IMR-90 (cell line): ENCODE measurements around the gene NAV2. TPM values are rescaled to one million over a fixed set of nuclear protein-coding genes. Genes with fewer than 3 reads are reported as not detected.

Source experiments
- ATAC-seq: fragments of 200-7000 bp; cut with Tn5 transposase; 2 replicates; pipeline ENCODE4 v1.9.1; 2020; ENCODE audit warnings: low read depth, mild to moderate bottlenecking, moderate library complexity
- BruUV-seq: library from RNA; stranded (reverse); fragments of 400-500 nt; replicated peaks from 2 replicates; lab custom pipeline; 2021; lab: Mats Ljungman, UMichigan
- CTCF ChIA-PET: fragments of 300-600 bp; formaldehyde crosslinking; extraction: SDS; loops from one replicate; lab custom pipeline; 2021; ENCODE audit warnings: antibody characterized with exemption; lab: Yijun Ruan, JAX
- POLR2A ChIA-PET: fragments of 300-600 bp; sonication (Branson Sonifier 250); formaldehyde crosslinking; loops from one replicate; lab custom pipeline; 2022; ENCODE audit warnings: antibody characterized with exemption; ENCODE audit not compliant: unreplicated experiment; lab: Charles Lee
- DNase-seq: peaks from one replicate; pipeline ENCODE4 v3.0.0; 2013
- H2AFZ ChIP-seq: replicated peaks from 2 replicates; pipeline ENCODE3; 2013; ENCODE audit warnings: low read length, mild to moderate bottlenecking; ENCODE audit not compliant: poor library complexity
- H2AK5ac ChIP-seq: 2 replicates; pipeline ENCODE4 v1.6.1; 2013; ENCODE audit warnings: low read depth, low read length, inconsistent platforms
- H2AK9ac ChIP-seq: replicated peaks from 2 replicates; pipeline ENCODE3; 2013; ENCODE audit warnings: mild to moderate bottlenecking, low read depth, low read length, moderate library complexity; ENCODE audit not compliant: poor library complexity
- H2BK120ac ChIP-seq: 2 replicates; pipeline ENCODE4 v1.6.1; 2013; ENCODE audit warnings: low read depth, low read length, inconsistent platforms
- H2BK15ac ChIP-seq: 3 replicates; pipeline ENCODE4 v1.6.1; 2013; ENCODE audit warnings: low read depth, low read length, inconsistent platforms
- H2BK20ac ChIP-seq: 2 replicates; pipeline ENCODE4 v1.6.1; 2013; ENCODE audit warnings: low read depth, mild to moderate bottlenecking, inconsistent platforms, low read length, moderate library complexity
- H2BK5ac ChIP-seq: 2 replicates; pipeline ENCODE4 v1.6.1; 2013; ENCODE audit warnings: mild to moderate bottlenecking, low read depth, low read length, inconsistent platforms; ENCODE audit not compliant: poor library complexity, severe bottlenecking
- H3K14ac ChIP-seq: replicated peaks from 2 replicates; pipeline ENCODE4 v1.6.1; 2013; ENCODE audit warnings: low read depth, low read length, inconsistent platforms
- H3K18ac ChIP-seq: 2 replicates; pipeline ENCODE4 v1.6.1; 2013; ENCODE audit warnings: low read depth, low read length, control low read depth
- H3K23ac ChIP-seq: 2 replicates; pipeline ENCODE4 v1.6.1; 2013; ENCODE audit warnings: low read depth, low read length, inconsistent platforms
- H3K27ac ChIP-seq: 2 replicates; pipeline ENCODE4 v1.5.1; 2013; ENCODE audit warnings: mild to moderate bottlenecking, control low read depth, low read length; ENCODE audit not compliant: insufficient read depth
- H3K27me3 ChIP-seq: 2 replicates; pipeline ENCODE4 v1.6.1; 2013; ENCODE audit warnings: low read length; ENCODE audit not compliant: control insufficient read depth, insufficient read depth
- H3K36me3 ChIP-seq: 2 replicates; pipeline ENCODE4 v1.6.1; 2013; ENCODE audit warnings: low read length, mixed read lengths; ENCODE audit not compliant: control insufficient read depth, insufficient read depth
- H3K4ac ChIP-seq: 2 replicates; pipeline ENCODE4 v1.6.1; 2013; ENCODE audit warnings: low read depth, low read length, inconsistent platforms
- H3K4me1 ChIP-seq: 2 replicates; pipeline ENCODE4 v1.6.1; 2013; ENCODE audit warnings: low read length, mixed read lengths; ENCODE audit not compliant: control insufficient read depth, insufficient read depth
- H3K4me2 ChIP-seq: 2 replicates; pipeline ENCODE4 v1.6.1; 2013; ENCODE audit warnings: low read depth, mild to moderate bottlenecking, control low read depth, low read length, moderate library complexity
- H3K4me3 ChIP-seq: 2 replicates; pipeline ENCODE4 v1.5.1; 2013; ENCODE audit warnings: low read depth, mild to moderate bottlenecking, control low read depth, low read length, moderate library complexity; ENCODE audit not compliant: insufficient read depth
- H3K56ac ChIP-seq: 2 replicates; pipeline ENCODE4 v1.6.1; 2013; ENCODE audit warnings: low read length, inconsistent platforms; ENCODE audit not compliant: insufficient read depth; ENCODE audit errors: extremely low read depth
- H3K79me1 ChIP-seq, 2 experiments: 2 replicates each; pipeline ENCODE4 v1.6.1; 2013; ENCODE audit warnings: low read length in 2 of 2, inconsistent platforms in 1 of 2, low read depth in 1 of 2
- H3K9ac ChIP-seq: 2 replicates; pipeline ENCODE4 v1.6.1; 2013; ENCODE audit warnings: low read depth, low read length, control low read depth
- H3K9me1 ChIP-seq: 2 replicates; pipeline ENCODE4 v1.6.1; 2013; ENCODE audit warnings: low read length, inconsistent platforms; ENCODE audit not compliant: insufficient read depth
- H3K9me3 ChIP-seq: 2 replicates; pipeline ENCODE4 v1.6.1; 2013; ENCODE audit warnings: low read length; ENCODE audit not compliant: control insufficient read depth, insufficient read depth
- H4K20me1 ChIP-seq: 2 replicates; pipeline ENCODE4 v1.6.1; 2013; ENCODE audit warnings: low read length, inconsistent platforms; ENCODE audit not compliant: insufficient read depth
- H4K5ac ChIP-seq: 2 replicates; pipeline ENCODE4 v1.6.1; 2013; ENCODE audit warnings: mild to moderate bottlenecking, low read depth, low read length, control low read depth
- H4K8ac ChIP-seq, 2 experiments: 2 replicates each; pipeline ENCODE4 v1.6.1; 2013; ENCODE audit warnings: low read depth in 2 of 2, low read length in 2 of 2, control low read depth in 1 of 2, inconsistent platforms in 1 of 2
- H4K91ac ChIP-seq: 2 replicates; pipeline ENCODE4 v1.6.1; 2013; ENCODE audit warnings: low read depth, low read length, inconsistent platforms; ENCODE audit not compliant: insufficient read depth
- CHD1 ChIP-seq: IDR thresholded peaks from 2 replicates; pipeline ENCODE4 v1.6.1; 2012; ENCODE audit warnings: low read depth, low read length, improper control_type of control experiment
- CTCF ChIP-seq: conservative IDR thresholded peaks from 2 replicates; pipeline ENCODE4 v1.5.1; 2012; ENCODE audit warnings: mild to moderate bottlenecking, low read depth, low read length, improper control_type of control experiment
- FOS ChIP-seq: fragments of 150-350 bp; IDR thresholded peaks from 2 replicates; pipeline ENCODE4 v1.6.1; 2016; ENCODE audit warnings: low read depth, low read length
- NFE2L2 ChIP-seq: fragments of 150-350 bp; IDR thresholded peaks from 2 replicates; pipeline ENCODE4 v1.6.1; 2016; ENCODE audit warnings: low read depth, mild to moderate bottlenecking, low read length
- POLR2A ChIP-seq: IDR thresholded peaks from 2 replicates; pipeline ENCODE4 v1.6.1; 2012; ENCODE audit warnings: mild to moderate bottlenecking, low read depth, low read length
- RAD21 ChIP-seq: IDR thresholded peaks from 2 replicates; pipeline ENCODE4 v1.6.1; 2012; ENCODE audit warnings: low read length, improper control_type of control experiment
- USF2 ChIP-seq: fragments of 150-350 bp; IDR thresholded peaks from 2 replicates; pipeline ENCODE4 v1.6.1; 2017; ENCODE audit warnings: mild to moderate bottlenecking, antibody characterized with exemption, low read length, low read depth
- WGBS, 2 experiments: methylation state at CpG; one replicate each; pipeline versions ENCODE4 v1.1.5 to v1.1.7; 2013; ENCODE audit warnings: missing lambda C conversion rate in 2 of 2; ENCODE audit not compliant: insufficient read length in 1 of 2; ENCODE audit errors: extremely low coverage in 2 of 2; 5-methylcytosine and 5-hydroxymethylcytosine counted together
- dilution Hi-C: fragments of 300-500 bp; cut with HindIII; formaldehyde crosslinking; loops from one replicate; pipeline ENCODE4 v1.14.3; 2018; ENCODE audit warnings: low sequenced_read_pairs; ENCODE audit not compliant: unreplicated experiment
- in situ Hi-C: fragments of 300-500 bp; cut with MboI; formaldehyde crosslinking; loops from 3 replicates; pipeline ENCODE4 v1.14.3; 2019; ENCODE audit warnings: low sequenced_read_pairs, inconsistent platforms, mixed read lengths
- intact Hi-C: fragments of 100-400 bp; cut with micrococcal nuclease; formaldehyde crosslinking; loops from 2 replicates; pipeline ENCODE4 v1.10.0; 2022
- polyA plus RNA-seq, 3 experiments: library from polyadenylated mRNA; depleted of rRNA; stranded (reverse); fragments of >200 nt; gene quantifications; 2 replicates each; pipeline ENCODE4 v1.2.3, GENCODE V29; 2012; ENCODE audit warnings: low replicate concordance in 1 of 3
- total RNA-seq: library from RNA; depleted of rRNA; stranded (reverse); fragments of >200 nt; gene quantifications from 2 replicates; pipeline ENCODE4 v1.2.3, GENCODE V29; 2012

Gene NAV2
- total and polyA plus RNA-seq, 2 of the 4 experiments (the other 2 are of a cell fraction): 4.5 to 12.6 TPM

GRCh38 chr11:20157728-20158127 is 445.1 kb downstream of the NAV2 start:
- H3K14ac ChIP-seq: no peak overlapping the region
- no peaks in the 10 kb centered on the region; the same call in 1 of the 2 replicates for H4K20me1 ChIP-seq
- no peak overlapping the region for H3K9ac ChIP-seq
- H4K8ac ChIP-seq: no peak overlapping the region
- CTCF ChIA-PET: no interaction called here
- WGBS, 2 experiments: no CpG with 5 or more reads among the region's 9 CpGs
- in situ Hi-C loops: no loop called here
- H3K27me3 ChIP-seq: peaks cover 83% of the 10 kb centered on the region
- TF ChIP-seq CTCF (no peak), USF2 (no peak), FOS (no peak), RAD21 (no peak), NFE2L2 (no peak), POLR2A (no peak), CHD1 (no peak)
- no peak overlapping the region for H3K4ac ChIP-seq
- ATAC-seq (no peak), DNase-seq (no peak)
- no peak overlapping the region for H2AK9ac ChIP-seq
- POLR2A ChIA-PET: no interaction called here
- no peaks in the 10 kb centered on the region for H3K4me1 ChIP-seq
- no peak overlapping the region for H4K5ac ChIP-seq
- dilution Hi-C loops: no loop called here
- no peak overlapping the region for H3K56ac ChIP-seq
- H4K91ac ChIP-seq: no peak overlapping the region
- no peak overlapping the region for H3K18ac ChIP-seq
- no peak overlapping the region for H2BK15ac ChIP-seq
- no peak overlapping the region for H2BK5ac ChIP-seq
- no peak overlapping the region for H3K4me3 ChIP-seq
- intact Hi-C loops: loop anchor here (10.0 kb wide), 1 partner anchor 437 kb away; the partner anchor contains the start of gene SLC6A5
- H3K79me1 ChIP-seq: no peaks in the 10 kb centered on the region
- H2AK5ac ChIP-seq: no peak overlapping the region
- H2AFZ ChIP-seq: no peak overlapping the region
- H3K23ac ChIP-seq: no peak overlapping the region
- H3K9me3 ChIP-seq: peaks cover 13% of the 10 kb centered on the region
- no peak overlapping the region for H3K4me2 ChIP-seq
- no TSS peak for BruUV-seq
- H3K9me1 ChIP-seq: no peaks in the 10 kb centered on the region
- no peak overlapping the region for H2BK120ac ChIP-seq
- H3K36me3 ChIP-seq: no peaks in the 10 kb centered on the region
- no peak overlapping the region for H2BK20ac ChIP-seq
- no peak overlapping the region for H3K27ac ChIP-seq
